Putamen (tissue), 1 donor: ENCODE results near the gene FOSB.
"Not testable (repeated sequence)": the region's sequence is repeated elsewhere in the genome, so short reads cannot be mapped to it uniquely, and the experiment has no call there.

Source experiments
- DNase-seq: peaks from one replicate; pipeline ENCODE4 v3.0.0-alpha.2; 2016; ENCODE audit warnings: low spot score

The FOSB gene

GRCh38 chr19:45506246-45506988, 38.6 kb downstream of the FOSB start:
- peak; percentile 85 for DNase-seq

- DNase-seq, result peak; percentile 86
These were observed 39.4 kb downstream of the FOSB start, which contains the start of gene VASP for GRCh38 chr19:45506989-45507871. VASP (plus strand) TSS chr19:45507479; CDS start chr19:45507772, 293 bp downstream.

- no peak for DNase-seq
These were observed 40.1 kb downstream of the FOSB start for GRCh38 chr19:45507872-45508416.

- DNase-seq, result no peak
These were observed 40.6 kb downstream of the FOSB start for GRCh38 chr19:45508417-45508860.

DNA sequence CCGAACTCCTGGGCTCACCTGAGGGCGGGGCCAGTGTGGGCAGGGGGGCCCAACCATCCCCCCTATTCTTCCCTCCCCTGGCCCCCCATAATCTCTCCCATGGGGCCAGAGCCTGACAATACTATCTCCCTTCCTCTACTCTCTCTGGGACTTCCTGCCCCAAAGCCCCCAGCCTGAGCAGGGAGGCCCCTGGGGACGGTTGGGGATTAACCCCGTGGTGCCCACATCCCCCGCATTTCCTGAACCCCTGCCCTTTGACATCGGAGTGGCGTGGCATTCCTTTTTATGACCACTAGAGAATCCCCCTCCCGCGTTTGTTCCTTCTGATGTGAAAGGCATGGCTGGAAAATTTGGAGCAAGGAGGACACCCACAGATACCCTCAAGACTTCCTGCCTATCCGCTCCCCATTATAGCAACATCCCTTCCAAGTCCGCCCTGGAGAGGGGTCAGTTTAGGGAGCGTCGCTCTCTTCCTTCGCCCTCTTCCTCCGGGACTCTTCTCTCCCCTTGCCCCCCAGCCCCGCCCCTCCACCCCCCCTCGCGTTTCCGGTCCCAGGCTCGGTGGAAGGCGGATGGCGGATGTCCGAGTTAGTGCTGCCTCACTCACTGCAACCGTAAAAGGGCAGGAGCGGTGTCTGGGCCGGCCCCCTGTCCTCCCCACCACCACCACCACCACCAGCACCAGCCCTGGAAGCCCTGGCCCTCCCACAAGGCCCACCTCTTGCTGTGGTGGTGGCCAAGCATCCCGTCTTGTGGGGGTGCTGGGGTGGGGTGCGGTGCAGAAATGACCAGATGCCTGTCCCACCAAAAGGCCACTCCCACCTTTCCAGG, 41.3 kb downstream of the FOSB start:
- DNase-seq, result no peak

GRCh38 chr19:45509692-45510015, 41.9 kb downstream of the FOSB start:
- DNase-seq, result no peak

GRCh38 chr19:45510352-45510751, 42.6 kb downstream of the FOSB start:
- DNase-seq, result not testable (repeated sequence)

DNA sequence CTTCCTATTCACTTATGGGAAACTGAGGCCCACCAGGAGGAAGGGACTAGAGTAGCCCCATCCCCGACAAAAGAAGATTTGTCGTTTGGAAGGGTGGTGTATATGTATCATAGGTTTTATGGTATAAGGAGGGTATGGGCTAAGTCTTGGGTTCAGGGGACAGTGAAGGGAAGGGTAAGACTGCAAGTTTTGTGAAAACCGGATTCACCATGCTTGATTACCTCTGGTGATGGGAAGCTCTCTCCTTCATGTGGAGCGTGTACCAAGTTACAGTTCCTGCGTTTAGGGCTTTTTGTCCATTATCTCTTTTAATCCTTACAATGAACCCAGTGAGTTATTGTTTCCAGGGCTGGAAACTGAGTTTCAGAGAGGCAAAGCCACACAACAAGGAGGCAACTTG, 43.3 kb downstream of the FOSB start:
- DNase-seq, result no peak

GRCh38 chr19:45512881-45513483, 45.2 kb downstream of the FOSB start:
- no peak for DNase-seq

DNA sequence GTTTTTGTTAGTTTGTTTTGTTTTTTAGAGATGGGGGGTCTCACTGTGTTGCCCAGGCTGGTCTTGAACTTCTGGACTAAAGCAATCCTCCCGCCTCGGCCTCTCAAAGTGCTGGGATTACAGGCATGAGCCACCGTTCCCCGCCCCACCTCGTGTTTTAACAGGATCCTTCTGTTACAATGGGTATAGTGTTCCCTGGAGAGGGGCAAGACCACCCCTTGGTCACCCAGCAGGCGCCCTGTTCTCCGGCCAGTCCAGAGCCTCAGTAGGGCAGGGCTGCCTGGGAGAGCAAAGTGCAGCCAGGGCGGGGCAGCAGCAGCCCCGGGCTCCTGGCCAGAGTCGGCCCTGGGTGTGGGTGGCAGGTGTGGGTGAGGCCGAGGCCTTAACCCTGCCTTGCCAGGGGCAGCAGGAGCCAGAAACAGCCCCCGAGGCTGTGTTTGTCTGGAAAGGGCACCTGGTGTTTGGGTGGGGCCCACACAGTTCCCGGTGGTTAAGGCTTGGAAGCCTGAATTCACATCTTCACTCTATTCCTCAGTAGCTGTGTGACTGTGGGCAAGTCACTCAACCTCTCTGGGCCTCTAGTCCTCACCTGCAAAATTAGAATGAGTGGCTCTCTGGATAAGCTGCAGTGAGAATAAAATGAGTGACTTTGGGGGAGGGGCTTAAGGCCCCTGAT, 46.7 kb downstream of the FOSB start:
- no peak for DNase-seq

DNA sequence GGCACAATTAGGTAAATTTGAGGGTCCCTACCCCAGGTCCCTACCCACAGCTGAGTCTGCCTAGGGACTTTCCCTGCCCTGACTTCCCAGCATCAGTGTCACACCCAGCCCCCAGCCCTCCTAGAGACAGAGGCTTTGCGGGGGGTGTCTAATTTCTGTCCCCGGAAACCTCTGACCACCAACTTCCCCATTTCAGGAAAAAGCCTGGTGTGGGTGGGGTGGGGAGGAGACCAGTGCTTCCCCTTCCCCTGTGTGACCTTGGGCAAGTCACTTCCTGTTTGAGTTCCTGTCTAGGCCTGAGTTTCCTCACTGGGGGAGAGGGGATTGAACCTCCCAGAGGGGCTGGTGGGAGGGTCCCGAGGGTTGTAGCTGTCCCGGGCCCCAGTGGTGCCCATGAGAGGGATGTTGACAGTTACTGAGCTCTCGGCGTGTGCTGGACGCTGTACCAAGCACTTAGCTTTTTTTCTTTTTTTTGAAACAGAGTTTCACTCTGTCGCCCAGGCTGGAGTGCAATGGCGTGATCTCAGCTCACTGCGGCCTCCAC, 47.4 kb downstream of the FOSB start:
- no peak for DNase-seq

DNA sequence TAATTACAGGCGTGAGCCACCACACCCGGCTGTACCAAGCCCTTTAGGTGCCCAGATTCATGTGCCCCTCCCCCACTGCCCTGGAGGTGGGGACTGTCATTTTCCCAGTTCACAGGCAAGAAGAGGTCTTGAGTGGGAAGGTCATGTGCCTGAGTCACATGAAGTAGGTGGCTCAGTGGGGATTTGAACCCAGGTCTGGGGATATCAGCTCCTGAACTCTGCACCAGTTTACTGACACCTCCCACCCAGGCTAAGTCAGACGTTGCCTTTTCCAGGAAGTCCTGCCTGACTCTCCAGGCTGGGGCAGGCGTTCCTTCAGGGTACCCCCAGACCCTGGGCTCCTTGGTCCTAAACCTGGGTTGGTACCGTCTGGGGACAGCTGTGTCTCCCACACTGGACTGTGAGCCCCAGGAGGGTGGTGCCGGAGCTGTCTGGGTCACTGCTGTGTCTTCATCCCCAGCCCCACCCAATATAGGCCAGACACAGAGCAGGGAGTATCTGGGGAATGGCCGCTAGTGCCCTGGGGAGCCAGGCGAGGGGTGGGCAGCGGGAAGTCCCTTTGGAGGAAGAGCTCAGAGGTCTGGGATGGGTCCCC, 48.1 kb downstream of the FOSB start:
- no peak for DNase-seq

- no peak for DNase-seq
These were observed 49.4 kb downstream of the FOSB start for GRCh38 chr19:45517238-45517637.

- no peak for DNase-seq
These were observed 50.1 kb downstream of the FOSB start for GRCh38 chr19:45517641-45518468.

- no peak for DNase-seq
These were observed 50.7 kb downstream of the FOSB start for GRCh38 chr19:45518469-45518826.

DNA sequence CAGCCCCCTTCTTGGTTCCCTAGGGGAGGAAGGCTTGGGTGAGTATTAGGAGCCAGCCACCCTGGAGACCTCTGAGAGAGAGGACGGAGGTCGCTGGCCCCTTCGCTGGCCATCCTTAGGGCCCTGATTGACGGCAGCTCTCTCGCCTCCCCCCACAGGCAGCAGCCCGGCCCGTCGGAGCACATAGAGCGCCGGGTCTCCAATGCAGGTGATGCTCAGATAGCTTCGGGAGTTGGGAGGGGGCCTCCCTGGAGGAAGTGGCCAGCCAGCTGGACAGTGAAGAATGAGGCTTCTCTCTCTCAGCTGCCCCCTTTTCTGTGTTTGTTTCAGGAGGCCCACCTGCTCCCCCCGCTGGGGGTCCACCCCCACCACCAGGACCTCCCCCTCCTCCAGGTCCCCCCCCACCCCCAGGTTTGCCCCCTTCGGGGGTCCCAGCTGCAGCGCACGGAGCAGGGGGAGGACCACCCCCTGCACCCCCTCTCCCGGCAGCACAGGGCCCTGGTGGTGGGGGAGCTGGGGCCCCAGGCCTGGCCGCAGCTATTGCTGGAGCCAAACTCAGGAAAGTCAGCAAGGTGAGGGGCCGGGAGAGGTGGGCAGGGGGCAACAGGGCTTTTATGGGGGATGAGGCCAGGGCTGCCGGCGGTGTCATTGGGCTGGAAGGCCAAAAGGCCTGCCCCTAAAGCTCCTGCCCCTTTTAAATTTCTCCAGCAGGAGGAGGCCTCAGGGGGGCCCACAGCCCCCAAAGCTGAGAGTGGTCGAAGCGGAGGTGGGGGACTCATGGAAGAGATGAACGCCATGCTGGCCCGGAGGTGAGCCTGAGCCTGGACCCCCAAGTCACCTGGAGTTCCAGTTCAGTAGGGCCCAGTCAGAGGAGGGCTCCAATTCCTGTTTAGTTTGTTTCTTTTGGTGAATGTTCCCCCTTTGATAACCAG, 54.5 kb downstream of the FOSB start:
- no peak for DNase-seq

DNA sequence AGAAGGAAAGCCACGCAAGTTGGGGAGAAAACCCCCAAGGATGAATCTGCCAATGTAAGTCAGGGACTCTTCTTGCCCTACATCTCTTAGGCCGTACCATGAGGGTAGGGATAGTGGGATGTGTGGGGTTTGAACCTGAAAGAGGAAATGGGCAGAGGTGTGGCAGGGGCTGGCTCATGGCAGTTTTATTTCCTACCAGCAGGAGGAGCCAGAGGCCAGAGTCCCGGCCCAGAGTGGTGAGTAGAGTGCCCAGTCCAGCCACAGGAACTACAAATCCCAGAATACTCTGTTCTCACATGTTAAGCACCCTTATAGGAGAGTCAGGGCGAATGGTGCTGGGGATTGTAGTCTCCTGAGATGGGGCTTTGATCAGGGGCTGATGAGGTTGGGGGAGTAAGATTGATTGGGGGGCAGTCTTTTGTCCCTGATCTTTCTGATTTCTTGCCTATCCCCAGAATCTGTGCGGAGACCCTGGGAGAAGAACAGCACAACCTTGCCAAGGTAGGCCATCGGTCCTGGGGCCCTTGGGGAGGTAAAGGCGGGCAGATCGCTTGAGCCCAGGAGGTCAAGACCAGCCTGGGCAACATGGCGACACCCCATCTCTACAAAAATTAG, 56.0 kb downstream of the FOSB start:
- peak; percentile 86 for DNase-seq

- DNase-seq, result no peak
These were observed 56.9 kb downstream of the FOSB start for GRCh38 chr19:45524575-45525129.
